ENCODE data around the gene CUL5.

DNA sequence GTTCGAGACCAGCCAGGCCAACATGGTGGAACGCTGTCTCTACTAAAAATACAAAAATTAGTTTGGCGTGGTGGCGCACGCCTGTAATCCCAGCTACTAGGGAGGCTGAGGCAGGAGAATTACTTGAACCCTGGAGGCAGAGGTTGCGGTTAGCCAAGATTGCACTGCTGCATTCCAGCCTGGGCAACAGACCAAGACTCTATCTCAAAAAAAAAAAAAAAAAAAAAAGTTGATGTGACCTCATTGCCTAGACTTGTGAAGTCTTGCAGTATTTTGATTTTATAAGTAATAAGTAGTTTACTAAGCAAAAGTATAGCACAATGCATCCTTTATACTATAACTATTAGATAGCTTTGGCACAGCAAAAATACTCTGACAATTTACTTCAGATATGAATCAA lies 9.9 kb upstream of the CUL5 start:
- TF ChIP-seq SP1 (IDR thresholded peaks at IDR 0.05) (no peak), BHLHE40 (IDR thresholded peaks at IDR 0.05; ENCODE audit: borderline replicate concordance) (no peak), FOXK2 (IDR thresholded peaks at IDR 0.05) (no peak), TARDBP (IDR thresholded peaks at IDR 0.05) (no peak), ELF4 (IDR thresholded peaks at IDR 0.05) (no peak), LEF1 (IDR thresholded peaks at IDR 0.05; ENCODE audit: borderline replicate concordance) (no peak), CTBP1 (IDR thresholded peaks at IDR 0.05; ENCODE audit: borderline replicate concordance) (no peak)

Data from HEK293T (cell line).